Hepatocyte (in vitro differentiated cells): ENCODE data around the gene POTEF.
"Not testable (repeated sequence)": the region's sequence is repeated elsewhere in the genome, so short reads cannot be mapped to it uniquely, and the experiment has no call there.

Source experiments
- CTCF ChIP-seq: fragments of 200-600 bp; sonication (generic); IDR thresholded peaks from 2 replicates; pipeline ENCODE4 v1.5.1; 2016; ENCODE audit warnings: antibody characterized with exemption, mild to moderate bottlenecking; ENCODE audit not compliant: poor library complexity
- EZH2 ChIP-seq: fragments of 200-600 bp; sonication (generic); IDR thresholded peaks from 2 replicates; pipeline ENCODE4 v1.6.1; 2016; ENCODE audit warnings: antibody characterized with exemption, mild to moderate bottlenecking, borderline replicate concordance
- EZH2phosphoT487 ChIP-seq: fragments of 200-600 bp; sonication (generic); IDR thresholded peaks from one replicate; pipeline ENCODE4 v1.6.1; 2018; ENCODE audit warnings: antibody characterized with exemption, mild to moderate bottlenecking, low read depth, moderate library complexity; ENCODE audit not compliant: unreplicated experiment, severe bottlenecking

DNA sequence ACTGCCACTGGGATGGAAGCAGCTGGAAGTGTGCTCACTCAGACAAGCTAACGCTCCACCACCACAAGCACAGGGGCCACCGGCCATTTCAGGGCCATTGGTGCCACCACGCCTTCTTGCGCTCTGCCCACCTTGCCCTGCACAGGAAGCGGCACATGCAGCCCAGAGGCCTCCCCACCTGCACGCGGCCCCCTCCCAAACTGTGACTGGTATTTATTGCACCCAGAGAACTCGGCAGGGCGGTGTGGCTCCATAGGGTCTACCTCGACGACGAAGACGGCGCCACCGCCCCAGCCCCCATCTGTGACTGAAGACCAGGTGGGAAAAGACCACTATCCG lies 90.8 kb downstream of the POTEF start:
- TF ChIP-seq CTCF, EZH2, EZH2phosphoT487: not testable (repeated sequence)
